BLaER1 treated with 17β-estradiol and CSF1 and Interleukin-3, amounts not matched to agents 10 nM and 100 nM (cell line): ENCODE measurements around the gene POU1F1.

Experiments
- H3K27ac ChIP-seq, 11 experiments: shearing (Covaris generic); formaldehyde crosslinking; 2 replicates each; pipeline ENCODE4 v1.8.1; 2022
- H3K27me3 ChIP-seq, 11 experiments: shearing (Covaris generic); formaldehyde crosslinking; 2 replicates each; pipeline ENCODE4 v1.8.1; 2022
- H3K36me3 ChIP-seq, 11 experiments: shearing (Covaris generic); formaldehyde crosslinking; 2 replicates each; pipeline ENCODE4 v1.8.1; 2022
- H3K4me1 ChIP-seq, 10 experiments: shearing (Covaris generic); formaldehyde crosslinking; 2 replicates each; pipeline ENCODE4 v1.8.1; 2022
- H3K4me2 ChIP-seq, 11 experiments: shearing (Covaris generic); formaldehyde crosslinking; 2 replicates each; pipeline ENCODE4 v1.8.1; 2022
- H3K4me3 ChIP-seq, 10 experiments: shearing (Covaris generic); formaldehyde crosslinking; 2 replicates each; pipeline ENCODE4 v1.8.1; 2022
- H3K9ac ChIP-seq, 11 experiments: shearing (Covaris generic); formaldehyde crosslinking; 2 replicates each; pipeline ENCODE4 v1.8.1; 2022
- H3K9me3 ChIP-seq, 11 experiments: shearing (Covaris generic); formaldehyde crosslinking; replicated peaks in 1 of 11; 2 replicates each; pipeline ENCODE4 v1.8.1; 2022
- H4K20me1 ChIP-seq, 11 experiments: shearing (Covaris generic); formaldehyde crosslinking; 2 replicates each; pipeline ENCODE4 v1.8.1; 2022
- Cebpa-rat ChIP-seq, 11 experiments: shearing (Covaris generic); IDR thresholded peaks; 2 replicates each; pipeline ENCODE4 v1.8.1; 2022

The POU1F1 gene

GRCh38 chr3:87233805-87234204, 42.6 kb downstream of the POU1F1 start:
- H3K27ac ChIP-seq = no peak overlapping the region
- no peaks in the 10 kb centered on the region for H3K27me3 ChIP-seq
- TF ChIP-seq Cebpa-rat (IDR thresholded peaks at IDR 0.05) = no peak
- H3K4me3 ChIP-seq = no peak overlapping the region
- peaks cover 9 to 46% (median 19%) of the 10 kb centered on the region in 11 experiments; a peak in 19 of 22 replicates for H3K36me3 ChIP-seq
- no peak overlapping the region for H3K4me2 ChIP-seq
- H3K4me1 ChIP-seq = peaks cover 0 to 20% (median 5%) of the 10 kb centered on the region in 10 experiments; a peak in 16 of 20 replicates
- H3K9me3 ChIP-seq = peaks cover 0 to 7% (median 0%) of the 10 kb centered on the region in 11 experiments; a peak in 2 of 22 replicates
- peaks cover 0 to 99% (median 34%) of the 10 kb centered on the region in 11 experiments; a peak in 14 of 22 replicates for H4K20me1 ChIP-seq
- no peak overlapping the region for H3K9ac ChIP-seq

GRCh38 chr3:87229113-87229512, 47.3 kb downstream of the POU1F1 start:
- no peak for TF ChIP-seq Cebpa-rat (IDR thresholded peaks at IDR 0.05)
- Histone ChIP-seq H3K4me2 (peak overlapping the region; percentile 78 to 96 (median 88); a peak in 17 of 22 replicates), H4K20me1 (peaks cover 0 to 62% (median 34%) of the 10 kb centered on the region in 11 experiments; a peak in 15 of 22 replicates), H3K4me1 (peaks cover 7 to 28% (median 21%) of the 10 kb centered on the region in 10 experiments), H3K9me3 (no peaks in the 10 kb centered on the region), H3K27ac (no peak overlapping the region), H3K27me3 (no peaks in the 10 kb centered on the region), H3K36me3 (peaks cover 0 to 22% (median 0%) of the 10 kb centered on the region in 11 experiments; a peak in 3 of 22 replicates), H3K4me3 (peak overlapping the region in 3 of 10 experiments; percentile 12 to 93 (median 89); a peak in 3 of 20 replicates), H3K9ac (peak overlapping the region in 1 of 11 experiments; percentile 96; a peak in 1 of 22 replicates)

GRCh38 chr3:87228316-87228715, 48.1 kb downstream of the POU1F1 start:
- Histone ChIP-seq H3K27me3 (no peaks in the 10 kb centered on the region), H3K9ac (peak overlapping the region in 9 of 11 experiments; percentile 86 to 97 (median 93); a peak in 13 of 22 replicates), H3K4me1 (peaks cover 7 to 28% (median 21%) of the 10 kb centered on the region in 10 experiments), H3K9me3 (no peaks in the 10 kb centered on the region), H3K4me3 (peak overlapping the region; percentile 89 to 95 (median 92); a peak in 19 of 20 replicates), H4K20me1 (peaks cover 0 to 54% (median 34%) of the 10 kb centered on the region in 11 experiments; a peak in 14 of 22 replicates), H3K4me2 (peak overlapping the region; percentile 78 to 96 (median 88)), H3K27ac (peak overlapping the region in 2 of 11 experiments; percentile 95 to 97; a peak in 1 of 22 replicates), H3K36me3 (peaks cover 0 to 18% (median 0%) of the 10 kb centered on the region in 11 experiments; a peak in 2 of 22 replicates)
- TF ChIP-seq Cebpa-rat (IDR thresholded peaks at IDR 0.05) = no peak

- Histone ChIP-seq H3K27ac (peak overlapping the region; percentile 81 to 97 (median 86)), H3K9ac (peak overlapping the region; percentile 86 to 97 (median 90)), H3K4me1 (peaks cover 7 to 28% (median 20%) of the 10 kb centered on the region in 10 experiments), H3K27me3 (no peaks in the 10 kb centered on the region), H3K4me2 (peak overlapping the region; percentile 78 to 96 (median 88)), H3K9me3 (0 out of 22 replicates have a peak, but pooled peaks cover 0 to under 1% (median 0%) of the 10 kb centered on the region in 11 experiments), H3K36me3 (peaks cover 0 to 14% (median 0%) of the 10 kb centered on the region in 11 experiments; a peak in 2 of 22 replicates), H3K4me3 (peak overlapping the region; percentile 89 to 95 (median 92)), H4K20me1 (peaks cover 0 to 48% (median 33%) of the 10 kb centered on the region in 11 experiments; a peak in 13 of 22 replicates)
- TF ChIP-seq Cebpa-rat (IDR thresholded peaks at IDR 0.05) = no peak
Observed at GRCh38 chr3:87227835-87228144, 48.6 kb downstream of the POU1F1 start.

GRCh38 chr3:87227104-87227834, 49.1 kb downstream of the POU1F1 start, which contains the start of gene CHMP2B:
Gene CHMP2B (plus strand): TSS chr3:87227309. CDS start chr3:87227523, 214 bp downstream.
- peak within 1 kb of the TSS; percentile 86 to 97 (median 90) for H3K9ac ChIP-seq
- no peaks in the 10 kb centered on the region for H3K27me3 ChIP-seq
- H3K4me3 ChIP-seq = peak within 1 kb of the TSS; percentile 89 to 95 (median 92)
- H3K27ac ChIP-seq = peak within 1 kb of the TSS; percentile 81 to 97 (median 86)
- peaks cover 7 to 28% (median 20%) of the 10 kb centered on the region in 10 experiments for H3K4me1 ChIP-seq
- 0 out of 22 replicates have a peak, but pooled peaks cover 0 to 5% (median 0%) of the 10 kb centered on the region in 11 experiments for H3K9me3 ChIP-seq
- H3K4me2 ChIP-seq = peak within 1 kb of the TSS; percentile 78 to 96 (median 90)
- peaks cover 0 to 43% (median 27%) of the 10 kb centered on the region in 11 experiments; a peak in 13 of 22 replicates for H4K20me1 ChIP-seq
- TF ChIP-seq Cebpa-rat (IDR thresholded peaks at IDR 0.05) = no peak
- peaks cover 0 to 9% (median 0%) of the 10 kb centered on the region in 11 experiments; a peak in 2 of 22 replicates for H3K36me3 ChIP-seq

DNA sequence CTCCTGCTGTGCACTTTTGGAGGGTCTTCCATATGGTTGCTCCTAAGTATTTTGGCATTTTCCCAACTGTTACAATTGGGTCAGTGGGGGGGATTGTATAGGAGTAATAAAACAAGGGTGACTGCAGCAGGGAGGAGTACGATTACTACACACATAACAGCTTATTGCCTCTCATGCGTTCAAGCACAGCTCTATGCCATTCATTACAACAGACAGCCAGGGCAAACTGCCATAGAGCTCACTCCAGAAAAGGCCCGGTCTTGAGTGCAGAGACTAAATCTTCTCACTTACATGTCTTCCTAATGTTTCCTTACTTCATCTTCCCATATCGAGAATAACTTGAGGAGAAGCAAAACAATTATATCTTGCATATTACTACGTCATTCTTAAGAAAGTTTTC, 50.7 kb downstream of the POU1F1 start:
- no peaks in the 10 kb centered on the region for H3K36me3 ChIP-seq
- no peak overlapping the region for H3K4me3 ChIP-seq
- H3K9ac ChIP-seq = no peak overlapping the region
- TF ChIP-seq Cebpa-rat (IDR thresholded peaks at IDR 0.05) = no peak
- H3K4me2 ChIP-seq = peak overlapping the region in 4 of 11 experiments; percentile 65 to 91 (median 80); a peak in 3 of 22 replicates
- no peaks in the 10 kb centered on the region for H3K27me3 ChIP-seq
- peaks cover 7 to 25% (median 20%) of the 10 kb centered on the region in 10 experiments for H3K4me1 ChIP-seq
- 0 out of 22 replicates have a peak, but pooled peaks cover 0 to 5% (median 0%) of the 10 kb centered on the region in 11 experiments for H3K9me3 ChIP-seq
- no peak overlapping the region for H3K27ac ChIP-seq
- H4K20me1 ChIP-seq = peaks cover 0 to 27% (median 15%) of the 10 kb centered on the region in 11 experiments; a peak in 13 of 22 replicates

GRCh38 chr3:87219611-87220010, 56.8 kb downstream of the POU1F1 start:
- no peaks in the 10 kb centered on the region for H3K27me3 ChIP-seq
- no peaks in the 10 kb centered on the region for H3K36me3 ChIP-seq
- no peak overlapping the region for H3K4me3 ChIP-seq
- H3K9ac ChIP-seq = no peak overlapping the region
- H3K4me2 ChIP-seq = no peak overlapping the region
- H3K27ac ChIP-seq = no peak overlapping the region
- no peaks in the 10 kb centered on the region for H4K20me1 ChIP-seq
- H3K4me1 ChIP-seq = peaks cover 0 to 4% (median 0%) of the 10 kb centered on the region in 10 experiments; a peak in 1 of 20 replicates
- TF ChIP-seq Cebpa-rat (IDR thresholded peaks at IDR 0.05) = no peak
- 0 out of 22 replicates have a peak, but pooled peaks cover 0 to 5% (median 0%) of the 10 kb centered on the region in 11 experiments for H3K9me3 ChIP-seq

DNA sequence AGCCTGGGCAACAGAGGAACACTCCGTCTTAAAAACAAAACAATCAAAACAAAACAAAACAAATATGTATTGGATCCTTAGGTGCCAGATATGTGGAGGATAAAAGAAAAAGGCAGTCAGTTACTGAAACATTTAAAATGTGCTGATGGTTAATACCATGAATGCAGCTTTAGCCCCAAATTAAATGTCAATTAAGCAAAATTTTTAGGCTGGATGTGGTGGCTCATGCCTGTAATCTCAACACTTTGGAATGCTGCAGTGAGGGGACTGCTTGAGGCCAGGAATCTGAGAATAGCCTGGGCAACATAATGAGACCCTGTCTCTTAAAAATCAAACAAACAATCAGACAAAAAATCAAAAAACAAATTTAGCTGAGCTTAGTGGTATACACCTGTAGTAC, 57.8 kb downstream of the POU1F1 start:
- no peaks in the 10 kb centered on the region for H4K20me1 ChIP-seq
- H3K27me3 ChIP-seq = no peaks in the 10 kb centered on the region
- no peak overlapping the region for H3K9ac ChIP-seq
- TF ChIP-seq Cebpa-rat (IDR thresholded peaks at IDR 0.05) = no peak
- H3K4me3 ChIP-seq = no peak overlapping the region
- H3K4me1 ChIP-seq = peaks cover 0 to 4% (median 0%) of the 10 kb centered on the region in 10 experiments; a peak in 1 of 20 replicates
- no peak overlapping the region for H3K4me2 ChIP-seq
- 0 out of 22 replicates have a peak, but pooled peaks cover 0 to 5% (median 0%) of the 10 kb centered on the region in 11 experiments for H3K9me3 ChIP-seq
- H3K36me3 ChIP-seq = no peaks in the 10 kb centered on the region
- H3K27ac ChIP-seq = no peak overlapping the region
